DMS53 treated with DMSO at 0.1 percent for 48 hours (cell line): Measurements from ENCODE around the gene IPPK.

Source experiments
- DNase-seq: peaks from one replicate; lab custom pipeline; 2025; ENCODE audit not compliant: unreplicated experiment; lab: John Stamatoyannopoulos, UW

The IPPK gene, protein sequence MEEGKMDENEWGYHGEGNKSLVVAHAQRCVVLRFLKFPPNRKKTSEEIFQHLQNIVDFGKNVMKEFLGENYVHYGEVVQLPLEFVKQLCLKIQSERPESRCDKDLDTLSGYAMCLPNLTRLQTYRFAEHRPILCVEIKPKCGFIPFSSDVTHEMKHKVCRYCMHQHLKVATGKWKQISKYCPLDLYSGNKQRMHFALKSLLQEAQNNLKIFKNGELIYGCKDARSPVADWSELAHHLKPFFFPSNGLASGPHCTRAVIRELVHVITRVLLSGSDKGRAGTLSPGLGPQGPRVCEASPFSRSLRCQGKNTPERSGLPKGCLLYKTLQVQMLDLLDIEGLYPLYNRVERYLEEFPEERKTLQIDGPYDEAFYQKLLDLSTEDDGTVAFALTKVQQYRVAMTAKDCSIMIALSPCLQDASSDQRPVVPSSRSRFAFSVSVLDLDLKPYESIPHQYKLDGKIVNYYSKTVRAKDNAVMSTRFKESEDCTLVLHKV

GRCh38 chr9:92669890-92670708, at the start of gene IPPK:
Gene IPPK, minus strand, starts transcription at chr9:92670131. Its CDS starts 143 bp downstream, at chr9:92669988.
- DNase-seq: peak; percentile 95

DNA sequence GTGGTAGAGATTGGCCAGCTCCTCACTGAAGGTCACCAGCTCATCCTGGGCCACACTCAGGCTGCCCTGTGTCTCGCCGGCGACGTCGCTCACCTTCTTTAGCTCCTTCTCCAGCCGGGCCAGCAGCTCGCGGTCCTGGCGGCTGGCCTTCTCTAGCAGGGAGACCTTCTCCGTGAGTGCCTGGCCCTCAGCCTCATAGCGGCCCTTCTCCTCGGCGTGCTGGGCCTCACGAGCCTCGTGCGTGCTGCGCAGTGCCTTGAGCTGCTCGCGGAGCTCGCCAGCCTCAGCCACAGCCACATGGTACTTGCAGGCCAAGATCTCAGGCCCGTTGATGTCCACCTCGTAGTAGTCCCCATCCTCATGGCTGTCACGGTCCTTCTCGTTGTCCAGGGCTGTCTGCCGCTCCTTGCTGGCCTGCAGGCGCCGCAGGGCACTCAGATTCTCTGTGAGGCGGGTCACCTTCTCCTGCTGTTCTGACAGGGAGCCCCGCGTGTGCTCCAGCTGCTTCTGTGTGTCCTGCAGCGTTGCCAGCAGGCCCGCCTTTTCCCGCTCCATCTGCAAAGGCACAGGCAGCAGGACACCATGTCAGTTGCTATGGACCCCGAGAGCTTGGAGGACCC, 49.2 kb upstream of the IPPK start:
- no peak for DNase-seq

- DNase-seq: no peak
Measured at GRCh38 chr9:92718086-92719001, 48.4 kb upstream of the IPPK start.

DNA sequence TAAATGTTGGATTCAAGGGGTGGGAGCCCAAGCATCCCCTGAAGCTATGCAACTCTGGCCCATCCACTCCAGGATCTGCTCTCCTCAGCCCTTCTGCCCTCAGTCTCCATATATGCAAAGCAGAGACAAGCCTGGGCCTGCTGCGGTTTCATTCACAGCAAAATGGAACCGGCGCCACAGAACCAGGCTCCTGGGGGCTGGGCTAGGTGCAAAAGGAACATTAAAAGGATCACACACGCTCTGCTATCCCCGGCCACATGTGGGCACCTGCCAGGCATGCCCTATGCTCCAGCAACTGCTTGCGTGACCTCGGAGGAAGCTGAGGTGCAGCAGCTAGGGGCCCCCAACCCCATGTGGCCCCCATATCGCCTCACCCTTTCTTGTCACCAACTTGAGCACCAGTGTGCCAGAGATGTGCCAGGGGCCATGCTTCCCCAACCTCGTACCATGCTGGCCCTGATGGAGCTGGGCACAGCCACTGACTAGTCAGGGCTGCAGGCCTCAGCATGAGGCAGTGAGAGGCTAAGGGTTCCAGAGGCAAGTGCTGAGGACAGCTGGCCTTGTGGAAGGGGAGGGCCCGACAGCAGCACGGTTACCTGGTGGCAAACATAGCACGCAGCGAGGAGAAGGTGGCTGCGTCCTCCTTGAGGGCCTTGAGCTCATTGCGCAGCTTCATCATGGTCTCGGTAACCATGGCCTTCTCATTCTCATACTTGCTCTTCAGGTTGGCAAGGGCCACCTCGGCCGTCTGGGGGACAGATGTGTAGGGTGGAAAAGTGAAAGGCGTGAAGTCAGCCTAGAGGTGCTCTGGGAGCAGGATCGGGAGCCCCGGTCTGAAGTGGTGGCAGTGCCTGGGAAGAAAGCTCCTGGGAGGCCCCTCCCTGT, 47.5 kb upstream of the IPPK start:
- DNase-seq: no peak

GRCh38 chr9:92716557-92716956, 46.6 kb upstream of the IPPK start:
- no peak for DNase-seq

- no peak for DNase-seq
Measured at GRCh38 chr9:92715488-92716231, 45.7 kb upstream of the IPPK start.

DNA sequence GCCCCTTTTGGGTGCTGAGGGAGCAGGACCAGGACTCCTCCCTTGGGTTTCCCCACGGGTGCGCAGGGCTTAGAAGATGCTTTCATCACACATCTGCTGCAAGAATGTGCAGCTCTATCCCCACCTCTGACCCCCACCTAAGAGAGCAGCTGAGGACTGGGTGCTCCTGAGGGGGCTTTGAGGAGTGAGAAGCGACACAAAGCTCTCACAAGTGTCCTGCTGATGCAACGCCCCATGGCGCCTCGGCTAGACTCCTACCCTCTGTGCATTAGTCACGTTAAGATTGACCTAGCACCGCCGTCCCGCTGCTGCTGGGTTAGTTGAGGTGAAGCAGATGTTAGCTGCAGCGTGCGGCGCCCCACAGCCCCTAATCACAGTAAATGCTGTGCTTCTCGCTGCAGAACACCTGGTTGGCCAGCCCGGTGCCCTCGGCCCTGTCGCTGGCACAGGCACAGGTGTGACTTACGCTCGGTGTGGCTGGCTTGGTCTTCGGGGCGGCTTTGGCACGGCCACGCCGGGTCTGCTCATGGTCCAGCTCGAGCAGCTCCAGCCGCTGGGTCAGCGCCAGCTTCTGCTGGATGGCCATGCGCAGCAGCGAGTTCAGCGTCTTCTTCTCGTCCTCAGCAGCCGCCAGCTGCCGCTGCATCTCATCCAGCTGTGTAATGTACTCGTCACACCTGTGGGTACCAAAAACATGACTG, 45.0 kb upstream of the IPPK start:
- DNase-seq: no peak

DNA sequence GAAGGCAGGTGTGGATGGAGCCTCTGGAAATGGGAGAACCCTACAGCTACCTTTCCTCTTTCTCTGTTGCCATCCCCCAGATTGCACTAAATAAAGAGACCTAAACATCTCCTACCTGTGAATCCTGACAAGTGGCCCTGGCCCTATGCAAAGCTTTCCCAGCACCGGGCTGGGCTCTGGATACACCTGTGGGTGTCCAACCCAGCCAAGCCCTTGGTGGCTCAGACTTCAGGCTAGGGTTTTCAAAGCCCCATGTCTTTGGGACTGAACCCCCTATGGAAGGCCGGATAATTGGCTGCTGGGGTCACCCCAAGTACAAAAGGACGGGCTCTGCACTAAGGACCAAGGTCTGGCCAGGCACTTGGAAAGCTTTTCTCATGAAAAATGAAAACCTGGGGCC, 44.1 kb upstream of the IPPK start:
- DNase-seq: no peak

DNA sequence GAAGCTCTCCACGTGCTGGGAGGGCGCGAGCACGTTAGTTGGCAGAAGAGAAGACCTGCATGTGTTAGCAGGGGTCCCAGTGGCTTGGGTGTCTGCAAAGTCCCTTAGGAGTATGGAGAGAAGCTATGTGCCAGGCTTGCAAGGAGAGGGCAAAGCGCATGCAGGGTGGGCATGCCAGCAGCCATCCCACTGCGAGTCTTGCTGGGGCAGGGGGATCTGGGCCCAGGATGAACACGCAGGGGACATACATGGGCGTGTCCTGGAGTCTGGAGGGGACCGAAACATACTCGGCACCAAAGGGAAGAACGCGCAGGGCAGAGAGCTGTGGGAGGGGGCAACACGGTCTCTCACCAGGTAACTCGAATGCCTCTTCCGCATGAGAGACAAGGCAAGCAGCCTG, 43.6 kb upstream of the IPPK start:
- DNase-seq: no peak

GRCh38 chr9:92712767-92713166, 42.8 kb upstream of the IPPK start:
- DNase-seq: no peak

DNA sequence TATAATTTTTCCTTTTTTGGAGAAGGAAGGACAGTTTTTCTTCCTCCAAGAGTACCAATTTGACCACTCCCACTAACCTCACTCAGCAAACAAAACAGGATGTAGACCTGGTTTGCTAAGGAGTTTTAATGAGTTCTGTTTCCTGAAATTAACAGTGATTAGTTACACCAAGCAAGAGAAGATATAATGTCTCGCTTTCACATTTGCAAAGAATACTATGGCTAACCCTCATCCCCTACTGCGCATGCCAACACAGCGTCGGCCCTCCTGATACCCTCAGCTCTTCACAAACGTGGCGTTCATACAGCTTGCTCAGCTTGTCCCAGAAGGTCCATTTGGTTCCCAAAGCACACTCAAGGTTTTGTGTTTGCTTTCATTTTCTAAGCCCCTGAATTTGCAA, 41.9 kb upstream of the IPPK start:
- DNase-seq: no peak

DNA sequence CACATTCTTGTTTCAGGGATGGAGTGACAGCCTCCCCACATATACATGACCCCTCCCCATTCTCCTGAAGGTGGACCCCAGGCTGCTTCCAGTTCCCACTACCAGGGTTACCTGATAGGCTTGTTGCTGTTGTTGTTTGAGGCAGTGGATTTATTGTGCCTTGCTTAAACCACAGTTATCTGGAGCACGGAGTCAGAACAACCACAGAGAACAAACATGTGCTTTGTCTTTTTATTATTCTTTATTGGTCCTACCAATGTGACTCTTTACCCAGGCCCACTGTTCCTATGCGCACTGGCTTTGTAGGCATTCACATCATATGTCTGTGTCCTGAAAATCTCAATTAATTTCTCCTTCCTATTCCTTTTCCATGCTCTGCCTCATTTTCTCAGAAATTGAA, 41.2 kb upstream of the IPPK start:
- DNase-seq: no peak

DNA sequence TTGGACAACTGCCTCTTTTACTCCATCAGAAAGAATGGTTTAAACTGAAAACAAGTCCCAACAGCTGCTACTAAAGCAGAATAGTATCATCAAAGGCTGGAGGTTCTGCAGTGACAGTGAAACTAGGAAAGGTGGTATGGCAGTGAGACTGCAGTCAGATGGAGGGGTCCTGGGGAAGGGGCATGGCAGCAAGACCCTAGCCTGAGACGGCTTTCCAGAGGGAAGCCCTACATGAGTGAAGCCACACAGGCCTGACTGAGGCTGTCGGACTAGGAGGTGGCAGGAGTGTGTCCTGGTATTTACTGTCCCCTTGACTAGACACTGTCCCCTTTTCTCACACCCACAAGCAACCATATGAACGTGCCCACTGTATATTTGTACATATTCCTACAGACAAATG, 40.4 kb upstream of the IPPK start:
- no peak for DNase-seq

DNA sequence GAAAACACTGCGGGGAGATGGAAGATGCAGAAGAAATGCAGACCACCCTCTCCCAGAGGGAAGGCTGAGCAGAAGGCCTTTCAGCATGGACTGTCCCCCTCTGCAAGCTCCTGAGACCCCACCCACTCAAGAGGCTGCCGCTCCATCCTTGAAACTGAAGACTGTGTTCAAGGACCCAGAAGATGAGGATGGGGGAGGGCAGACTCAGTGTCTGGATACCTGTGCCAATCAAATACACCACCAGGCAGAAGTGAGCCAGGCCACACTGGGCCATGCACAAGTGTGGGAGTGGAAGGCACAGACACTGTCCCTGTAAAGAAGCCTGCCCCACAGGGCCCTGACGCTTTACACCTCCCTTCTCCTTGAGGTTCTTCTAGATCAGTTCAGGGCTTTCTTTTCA, 40.0 kb upstream of the IPPK start:
- no peak for DNase-seq

GRCh38 chr9:92709240-92709639, 39.3 kb upstream of the IPPK start:
- no peak for DNase-seq

- DNase-seq: no peak
Measured at GRCh38 chr9:92707530-92707929, 37.6 kb upstream of the IPPK start.

DNA sequence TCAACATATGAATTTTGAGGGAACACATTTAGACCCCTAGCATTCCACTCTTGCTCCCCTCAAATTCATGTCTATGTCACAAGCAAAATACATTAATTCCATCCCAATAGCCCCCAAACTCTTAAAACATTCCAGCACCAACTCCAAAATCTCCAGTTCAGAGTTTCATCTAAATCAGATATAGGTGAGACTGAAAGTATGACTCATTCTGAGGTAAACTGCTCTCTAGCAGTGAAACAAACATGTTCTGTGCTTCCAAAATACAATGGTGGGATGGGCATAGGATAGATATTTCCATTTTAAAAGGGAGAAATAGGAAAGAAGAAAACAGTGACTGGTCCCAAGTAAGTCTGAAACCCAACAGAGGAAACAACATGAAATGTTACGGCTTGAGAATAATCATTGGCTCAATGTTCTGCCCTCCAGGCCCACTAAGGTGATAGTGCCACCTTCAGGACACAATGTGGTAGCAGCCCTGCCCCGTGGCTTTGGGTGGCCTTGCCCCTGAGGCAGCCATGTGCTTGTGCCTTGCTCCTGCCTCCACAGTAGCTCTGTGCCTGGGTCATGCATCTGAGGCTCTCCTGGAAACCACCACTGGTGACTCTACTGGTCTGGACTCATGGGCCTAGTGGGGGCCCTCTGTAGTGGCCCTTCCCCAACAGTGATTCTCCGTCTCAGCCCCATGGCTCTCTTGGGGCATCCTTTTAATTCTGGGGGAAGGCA, 36.4 kb upstream of the IPPK start:
- DNase-seq: no peak

- DNase-seq: no peak
Measured at GRCh38 chr9:92704528-92704927, 34.6 kb upstream of the IPPK start.
